Renal pelvis (tissue), 4 donors: Measurements from ENCODE around the gene DOK3. TPM values are rescaled to one million over a fixed set of nuclear protein-coding genes. Genes with fewer than 3 reads are reported as not detected.
A peak's percentile ranks its signal among the peaks of the same experiment; 100 is the strongest.

Experiments
- DNase-seq: peaks from one replicate; pipeline ENCODE4 v3.0.0-alpha.2; 2013
- polyA plus RNA-seq, 3 donors: library from polyadenylated mRNA; unstranded; fragments of 120-200 nt; gene quantifications; one replicate each; pipeline ENCODE4 v1.2.1, GENCODE V29; 2013; ENCODE audit not compliant: insufficient read length in 3 of 3

Gene DOK3
- polyA plus RNA-seq, 3 donors: 6.6 to 7.2 (median 7.1) TPM

DNA sequence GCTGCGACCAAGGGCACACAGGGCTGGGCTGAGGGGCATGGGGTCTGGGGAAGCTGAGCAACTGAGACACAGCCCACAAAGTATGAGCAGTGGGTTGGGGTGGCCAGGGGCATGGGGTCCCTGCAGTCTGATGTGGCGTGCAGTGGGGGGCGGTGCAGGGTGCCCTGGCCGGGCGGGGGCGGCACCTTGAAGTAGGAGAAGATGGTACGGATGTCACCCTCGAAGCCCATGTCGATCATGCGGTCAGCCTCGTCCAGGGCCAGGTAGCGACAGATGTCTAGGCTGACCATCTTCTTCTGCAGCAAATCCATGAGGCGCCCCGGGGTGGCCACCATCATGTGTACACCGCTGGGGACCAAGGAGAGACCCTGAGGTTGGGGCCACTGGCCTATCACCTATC is 3.9 kb upstream of the DOK3 start:
- DNase-seq: no peak

DNA sequence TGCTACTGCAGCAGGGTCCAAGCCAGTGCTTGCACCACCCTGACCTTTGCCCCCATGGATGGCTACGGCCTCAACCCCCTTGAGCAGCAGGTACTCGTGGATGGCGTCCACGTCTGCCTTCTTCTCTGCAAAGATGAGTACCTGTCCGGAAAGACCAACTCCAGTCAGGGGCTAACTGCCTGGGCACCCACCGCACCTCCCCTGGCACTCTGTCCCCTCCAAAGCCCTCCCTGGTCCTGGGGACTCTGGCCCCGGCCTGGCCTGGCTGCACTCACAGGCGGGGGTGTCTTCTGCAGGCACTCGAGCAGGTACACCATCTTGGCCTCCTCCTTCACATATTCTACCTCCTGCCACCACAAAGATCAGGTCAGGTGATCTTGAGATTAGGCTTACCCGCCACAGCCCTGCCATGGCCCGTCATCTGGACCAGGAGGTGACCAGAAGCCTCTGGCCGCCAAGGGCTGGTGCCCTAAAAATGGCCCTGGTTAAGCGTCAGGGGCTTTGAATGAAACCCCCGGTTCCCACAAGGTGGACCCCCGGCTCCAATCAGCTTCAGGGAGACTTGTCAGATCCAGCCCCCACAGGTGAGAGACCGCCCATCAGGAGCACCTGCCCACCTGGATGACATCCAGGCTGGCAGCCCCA is 3.2 kb upstream of the DOK3 start:
- DNase-seq: no peak

DNA sequence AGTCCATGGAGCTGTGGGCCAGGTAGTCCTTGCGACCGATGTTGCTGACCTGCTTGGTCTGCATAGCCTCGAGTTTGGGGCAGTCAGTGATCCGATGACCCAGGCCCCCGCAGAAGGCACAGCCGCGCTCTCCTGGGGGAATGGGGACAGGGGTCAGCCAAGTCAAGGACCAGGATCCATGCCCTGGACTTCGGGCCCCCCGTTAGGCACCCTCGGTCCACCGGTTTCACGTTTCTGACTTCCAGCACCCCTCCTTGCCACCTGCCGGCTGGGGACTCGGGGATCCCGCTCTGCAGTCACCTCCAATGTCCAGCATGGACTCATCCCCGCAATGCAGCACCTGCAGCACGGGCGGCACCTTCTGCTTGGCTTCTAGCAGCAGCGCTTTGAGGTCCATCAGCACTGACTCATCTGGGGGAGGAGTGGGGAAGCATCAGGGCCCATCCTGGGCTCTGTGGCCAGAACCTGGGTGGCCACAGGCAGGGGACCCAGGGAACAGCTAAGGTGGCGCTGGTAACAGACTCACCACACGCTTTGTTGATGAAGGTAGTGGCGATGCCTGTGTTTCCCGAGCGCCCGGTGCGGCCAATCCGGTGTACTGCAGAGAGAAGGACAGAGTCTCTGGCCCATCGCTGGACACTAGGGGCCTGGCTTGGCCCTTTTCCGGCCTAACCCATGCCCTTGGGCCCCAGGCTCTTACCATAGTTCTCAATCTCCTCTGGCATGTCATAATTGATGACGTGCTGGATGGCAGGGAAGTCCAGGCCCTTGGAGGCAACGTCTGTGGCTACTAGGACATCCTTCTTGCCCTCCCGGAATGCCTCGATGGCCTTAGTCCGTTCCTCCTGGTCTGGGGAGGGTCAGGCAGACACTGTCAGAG is 2.4 kb upstream of the DOK3 start:
- DNase-seq: no peak

DNA sequence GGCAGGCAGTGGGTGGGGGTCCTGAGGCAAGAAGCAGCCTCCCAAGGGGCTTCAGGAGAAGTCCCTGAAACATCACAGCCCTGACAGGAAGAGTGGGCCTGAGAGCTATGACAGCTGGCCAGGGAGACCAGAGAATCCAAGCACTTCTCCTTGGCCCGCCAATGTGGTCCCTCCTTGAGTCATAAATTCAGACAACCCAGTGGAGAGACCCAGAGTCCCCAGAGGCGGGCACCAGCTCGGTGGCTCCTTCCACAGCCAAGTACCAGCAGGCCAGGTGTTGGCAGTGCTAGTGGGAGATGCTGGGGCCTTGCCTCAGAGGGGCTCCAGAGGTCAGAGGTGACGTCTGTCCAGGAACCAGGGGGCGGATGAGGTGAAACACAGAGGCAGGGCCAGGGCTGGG is 1.6 kb upstream of the DOK3 start:
- no peak for DNase-seq

DNA sequence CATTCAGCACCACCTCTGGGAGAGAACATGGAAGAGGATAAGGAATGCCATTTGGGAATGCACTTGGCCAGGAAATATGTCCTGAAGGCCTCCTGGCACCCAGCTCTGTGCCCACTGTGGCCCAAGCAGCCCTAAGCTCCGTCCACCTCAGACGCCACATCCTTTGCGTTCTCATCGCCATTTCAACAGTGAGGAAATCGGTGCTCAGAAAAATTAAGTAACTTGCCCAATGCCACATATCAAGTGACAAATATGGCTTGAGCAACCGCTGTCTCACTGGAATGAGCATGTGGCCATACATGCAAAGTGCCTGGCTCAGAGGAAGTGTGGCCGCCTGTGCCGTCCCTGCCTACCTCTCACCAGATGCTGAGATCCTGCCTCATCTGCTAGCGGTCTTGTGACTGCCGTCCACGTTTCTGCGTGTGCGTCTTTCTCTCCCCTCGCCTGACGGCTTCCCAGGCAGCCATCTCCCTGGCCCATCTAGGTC is 984 bp upstream of the DOK3 start:
- DNase-seq: no peak

DNA sequence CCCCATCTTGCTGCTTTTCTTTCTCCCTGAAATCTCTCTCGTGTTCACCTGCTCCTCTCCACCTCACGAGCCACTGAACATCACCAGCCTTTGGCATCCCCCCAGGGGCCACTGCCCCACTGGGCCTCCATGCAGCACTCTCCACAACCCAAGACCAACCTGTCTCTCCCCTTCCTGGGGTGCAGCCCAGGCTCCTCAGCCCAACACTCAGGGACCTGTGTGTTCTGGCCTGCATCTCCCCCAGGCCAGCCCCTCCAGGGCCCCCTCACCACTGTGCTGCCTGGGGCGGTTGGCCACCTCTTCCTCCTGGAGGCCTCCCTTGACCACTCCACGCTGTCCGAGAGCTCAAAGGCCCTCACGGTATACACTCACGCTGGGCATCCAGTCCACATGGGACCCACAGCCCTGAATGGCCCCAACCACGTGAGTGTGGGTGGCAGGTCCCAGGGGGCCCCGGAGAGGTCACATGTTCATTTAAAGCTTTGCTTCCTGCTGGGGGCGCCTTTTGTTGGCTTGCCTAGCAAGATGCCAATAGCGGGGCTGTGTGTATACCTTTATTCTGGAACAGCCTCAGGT is 453 bp upstream of the DOK3 start:
- DNase-seq: no peak

DNA sequence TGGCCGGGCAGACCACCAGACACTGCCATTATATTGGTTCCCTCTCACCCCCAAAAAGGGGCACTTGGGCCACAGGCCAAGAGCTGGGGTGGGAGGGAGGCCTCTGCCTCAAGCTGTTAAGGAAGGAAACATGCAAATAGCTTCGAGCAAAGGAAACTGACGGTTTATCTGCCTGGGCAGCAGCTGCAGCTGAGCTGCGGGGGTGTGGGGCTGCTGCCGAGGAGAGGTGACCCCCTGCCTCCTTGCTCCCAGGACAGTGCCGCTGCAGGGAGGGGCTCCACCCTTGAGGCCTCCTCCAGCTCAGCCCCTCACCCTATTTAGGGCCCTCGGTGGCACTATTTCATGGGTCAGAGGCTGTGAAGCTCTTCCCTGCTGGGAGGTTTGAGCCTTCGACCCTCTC is 789 bp downstream of the DOK3 start:
- no peak for DNase-seq

DNA sequence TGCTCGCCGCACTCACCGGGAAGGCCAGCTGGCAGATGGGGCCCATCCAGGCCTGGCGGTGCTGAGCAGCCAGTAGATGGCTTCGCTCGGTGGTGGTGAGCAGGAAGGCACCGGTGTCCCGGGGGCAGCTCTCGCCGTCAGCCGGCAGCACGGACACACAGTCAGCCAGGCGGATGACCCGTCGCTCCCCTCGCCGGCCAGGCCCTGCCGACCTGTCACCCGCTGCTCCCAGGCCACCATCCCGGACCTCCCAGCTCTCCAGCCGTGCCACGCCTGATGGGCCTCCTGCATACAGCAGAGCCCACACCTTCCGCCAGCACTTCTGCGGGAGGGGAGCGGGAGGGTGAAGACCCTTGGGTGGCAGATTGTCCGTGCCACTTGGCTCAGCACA is 1.4 kb downstream of the DOK3 start:
- DNase-seq: no peak

DNA sequence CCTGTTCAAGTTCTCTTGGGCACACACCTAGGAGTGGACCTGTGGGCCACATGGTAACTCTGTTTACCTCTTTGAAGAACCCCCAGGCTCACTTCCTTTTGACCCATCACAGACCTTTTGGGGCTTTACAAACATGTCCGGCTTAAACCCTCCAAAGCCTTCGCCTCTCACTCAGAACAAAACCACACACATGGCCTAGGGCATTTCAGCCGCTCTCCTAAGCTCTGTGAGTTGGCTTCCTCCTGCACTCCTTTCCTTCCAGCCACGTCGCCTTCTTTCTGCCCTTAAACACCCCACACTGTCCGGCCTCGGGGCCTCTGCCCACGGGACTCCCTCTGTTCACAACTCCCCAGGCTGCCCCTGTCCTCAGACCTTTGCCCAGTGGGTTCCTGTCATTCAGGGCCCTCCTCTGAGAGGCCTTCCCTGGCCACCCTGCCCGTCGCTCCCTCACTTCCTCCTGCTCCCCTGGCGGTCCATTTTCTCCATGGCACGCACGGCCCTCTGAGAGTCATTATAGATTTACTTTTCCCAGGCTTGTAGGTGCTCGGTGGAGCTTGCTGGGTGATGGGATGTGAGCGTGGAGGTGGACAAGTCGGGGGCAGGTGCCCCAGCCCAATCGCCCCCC is 1.9 kb downstream of the DOK3 start:
- DNase-seq: no peak

DNA sequence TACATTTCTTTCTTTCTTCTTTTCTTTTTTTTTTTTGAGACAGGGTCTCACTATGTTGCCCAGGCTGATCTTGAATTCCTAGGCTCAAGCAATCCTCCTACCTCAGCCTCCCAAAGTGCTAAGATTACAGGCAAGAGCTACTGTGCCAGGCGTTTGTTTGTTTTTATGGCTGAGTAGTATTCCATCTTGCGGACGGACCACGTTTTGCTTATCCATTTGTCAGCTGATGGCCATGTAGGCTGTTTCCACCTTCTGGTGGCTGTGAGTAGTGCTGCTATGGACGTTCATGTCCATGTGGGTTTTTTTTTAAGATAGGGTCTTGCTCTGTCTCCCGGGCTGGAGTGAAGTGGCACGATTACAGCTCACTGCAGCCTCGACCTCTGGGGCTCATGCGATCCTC is 2.5 kb downstream of the DOK3 start:
- DNase-seq: no peak

DNA sequence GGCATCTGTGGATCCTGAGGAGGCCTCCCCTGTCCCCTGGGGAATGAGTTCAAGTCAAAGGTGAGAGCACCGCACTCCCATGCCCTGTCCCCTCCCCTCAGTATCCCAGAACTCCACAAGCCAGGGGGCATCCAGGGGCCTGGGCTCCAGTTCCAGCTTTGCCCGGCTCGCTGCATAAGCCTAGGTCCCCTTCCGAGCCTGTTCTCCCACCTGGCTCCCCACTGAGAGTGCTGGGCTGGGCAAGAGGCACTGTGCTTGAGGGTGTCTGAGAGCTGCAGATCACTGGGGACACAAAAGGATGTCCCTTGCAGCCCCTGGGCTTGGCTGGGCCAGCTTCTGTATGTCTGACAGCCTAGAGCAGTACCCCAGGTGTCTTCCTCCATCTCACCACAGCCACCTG is 4.6 kb downstream of the DOK3 start:
- no peak for DNase-seq

DNA sequence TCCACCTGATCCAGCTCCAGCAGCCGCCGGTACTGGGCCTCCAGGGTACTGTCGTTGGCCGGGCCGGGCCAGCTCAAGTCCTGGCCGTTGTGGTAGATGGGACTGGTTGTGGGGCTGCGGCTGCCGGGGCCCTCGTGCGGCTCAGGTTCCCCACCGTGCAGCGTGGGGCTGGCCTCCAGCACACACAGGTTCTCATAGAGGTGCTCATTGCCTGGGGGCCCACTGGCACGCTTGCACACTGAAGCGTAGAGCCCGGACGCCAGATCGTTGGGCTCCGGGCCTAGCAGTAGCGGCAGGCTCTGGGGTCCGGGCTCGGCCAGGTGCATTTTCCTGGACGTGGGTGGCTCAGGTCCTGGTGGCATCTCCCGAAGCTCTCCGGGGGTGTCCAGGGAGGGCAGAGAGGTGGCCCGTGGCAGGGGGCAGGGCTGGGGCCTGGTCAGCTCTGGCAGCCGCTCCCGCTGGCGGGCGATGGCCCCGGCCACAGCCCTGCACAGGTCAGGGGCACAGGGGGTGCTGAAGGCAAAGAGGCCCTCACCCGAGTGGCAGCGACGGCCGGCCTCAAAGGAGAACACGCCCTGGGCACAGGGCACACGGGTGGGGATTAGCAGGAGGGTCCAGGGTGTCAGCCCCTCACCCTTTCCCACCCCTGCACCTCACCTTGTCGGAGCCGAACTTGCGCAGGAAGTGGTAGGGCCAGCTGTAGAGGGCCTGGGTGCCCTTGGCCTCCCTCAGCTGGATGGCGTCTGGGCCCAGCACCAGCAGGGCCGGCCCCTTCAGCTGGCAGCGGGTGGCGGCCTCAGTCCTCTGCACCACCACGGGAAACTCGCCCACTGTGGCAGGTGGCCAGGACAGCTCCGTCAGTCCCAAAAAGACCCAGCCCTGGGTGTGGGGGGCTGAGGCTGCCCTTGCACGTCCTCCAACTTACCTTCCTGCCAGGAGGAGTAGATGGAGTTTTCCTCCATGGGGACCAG is 5.3 kb downstream of the DOK3 start:
- no peak for DNase-seq

DNA sequence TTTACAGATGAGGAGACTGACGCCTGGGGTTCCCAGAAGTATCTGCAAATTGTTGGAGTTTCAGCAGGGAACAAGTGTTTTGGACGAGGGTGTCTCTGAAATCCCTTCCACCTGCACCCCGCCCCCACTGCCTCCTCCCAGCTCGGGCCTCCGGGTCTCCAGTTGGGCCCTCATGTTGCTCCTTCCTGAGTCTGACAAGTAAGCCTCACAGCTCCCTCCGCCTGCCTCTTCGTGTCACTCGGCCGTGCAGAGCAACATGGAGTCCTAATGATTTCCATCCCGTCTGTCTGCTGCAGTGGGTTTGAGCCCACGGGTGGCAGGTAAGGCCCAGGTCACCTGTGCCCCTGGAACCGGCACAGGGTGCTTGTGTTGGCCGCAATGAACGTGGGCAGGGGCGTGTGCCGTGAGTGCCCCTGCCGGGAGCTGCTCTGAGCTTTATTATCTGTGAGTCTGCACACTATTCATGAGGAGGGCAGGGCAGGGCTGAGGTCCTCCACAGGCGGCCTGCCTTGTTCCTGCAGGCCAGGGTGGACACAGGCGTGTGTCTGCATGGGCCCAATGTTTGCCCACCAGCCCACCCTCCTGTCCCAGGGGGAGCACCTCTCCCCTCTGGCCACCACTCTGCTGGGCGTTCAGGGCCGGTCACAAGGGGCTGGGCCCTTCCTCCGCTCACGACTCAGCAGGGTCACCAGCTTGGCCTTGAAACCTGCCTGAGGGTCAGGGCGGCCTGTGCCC is 6.1 kb downstream of the DOK3 start:
- no peak for DNase-seq

DNA sequence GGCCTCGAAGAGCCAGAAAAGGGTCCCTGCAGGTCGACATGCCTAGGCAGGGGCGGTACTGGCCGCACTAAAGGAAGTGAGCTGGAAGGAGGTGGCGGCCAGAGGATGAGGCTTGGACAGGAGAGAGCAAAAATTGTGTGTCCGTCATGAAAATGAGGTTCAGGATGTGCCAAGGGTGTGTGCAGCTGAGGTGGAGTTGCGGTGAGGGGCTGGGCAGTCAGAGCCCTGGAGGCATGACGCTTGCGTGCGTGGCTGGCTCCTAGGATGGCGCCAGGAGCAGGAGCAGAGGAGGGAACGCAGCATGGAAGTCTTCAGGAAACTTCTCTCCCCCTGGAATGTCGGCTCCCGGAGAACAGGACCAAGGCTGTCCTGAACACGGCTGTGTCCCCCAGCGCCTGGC is 6.7 kb downstream of the DOK3 start:
- no peak for DNase-seq

DNA sequence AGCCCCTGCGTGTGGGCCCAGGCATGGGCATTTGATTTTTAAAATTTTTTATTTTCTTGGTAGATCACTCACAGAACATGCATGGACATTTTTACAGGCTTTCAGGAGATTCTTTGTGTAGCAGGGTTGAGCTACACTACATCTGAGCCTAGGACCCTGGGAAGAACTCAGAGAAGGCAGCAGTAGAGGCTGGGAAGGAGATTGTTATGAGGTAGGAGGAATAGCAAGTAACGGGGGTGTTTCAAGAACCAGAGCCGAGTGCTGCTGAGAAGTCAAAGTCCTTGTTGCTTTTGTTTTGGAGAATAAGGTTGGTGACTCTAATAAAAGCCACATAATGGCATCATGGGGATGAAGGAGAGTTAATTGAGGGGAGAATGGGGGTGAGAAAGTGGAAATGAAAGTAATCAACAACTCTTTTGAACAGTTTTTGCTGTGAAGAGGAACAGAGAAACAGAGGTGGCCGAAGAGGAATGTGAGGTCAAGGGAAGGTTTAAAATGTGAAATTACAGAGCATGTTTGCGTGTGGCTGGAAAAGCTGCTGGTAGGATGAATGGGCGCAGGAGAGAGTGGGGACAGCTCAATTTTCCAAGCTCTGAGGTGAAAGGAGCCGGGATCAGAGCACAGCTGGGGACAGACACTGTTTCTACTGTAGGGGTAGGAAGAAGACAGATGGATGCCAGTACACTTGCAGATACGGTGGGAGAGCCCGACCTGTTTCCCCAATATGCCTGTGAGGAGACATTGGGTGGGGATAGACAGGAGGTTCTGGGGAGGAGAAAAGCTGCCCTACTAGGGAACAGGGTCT is 7.5 kb downstream of the DOK3 start:
- DNase-seq: no peak

DNA sequence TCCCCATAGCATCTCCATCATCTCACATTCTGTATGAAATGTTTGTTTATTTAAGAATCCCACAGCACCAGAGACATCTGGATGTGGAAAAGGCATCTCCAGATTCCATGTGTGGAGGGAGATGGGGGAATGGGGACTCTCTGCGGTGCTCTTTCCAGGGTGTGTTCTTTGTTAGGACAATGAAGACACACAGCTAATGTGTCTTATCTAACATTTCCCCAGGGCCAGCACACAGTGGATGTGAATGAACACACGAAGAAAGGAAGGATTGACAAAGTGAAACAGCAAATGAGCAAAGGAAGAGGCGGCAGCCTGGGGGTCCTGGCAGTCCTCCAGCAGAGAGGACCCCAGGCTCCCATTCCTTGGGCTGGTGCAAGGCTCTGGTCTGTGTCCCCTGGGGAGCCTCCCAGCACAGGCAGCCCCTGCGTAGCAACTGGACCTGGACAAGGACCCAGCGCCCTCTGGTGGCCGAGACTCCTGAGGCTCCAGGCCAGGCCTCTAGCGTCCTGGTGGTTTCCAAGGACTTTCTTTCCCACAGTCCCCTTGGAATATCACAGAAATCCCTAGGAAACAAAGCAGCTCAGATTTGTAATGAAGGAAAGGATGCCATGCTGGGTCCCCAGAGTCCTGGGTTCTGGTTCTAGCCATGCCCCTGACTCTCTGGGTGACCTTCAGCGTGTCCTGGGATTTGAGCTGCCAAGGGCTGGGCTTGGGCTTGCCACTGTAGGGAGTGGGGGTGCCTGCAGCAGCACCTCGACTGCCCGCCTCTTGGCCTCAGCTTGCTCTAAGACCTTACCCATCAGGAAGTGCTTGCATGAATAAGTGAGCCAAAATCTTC is 8.7 kb downstream of the DOK3 start:
- peak; percentile 83 for DNase-seq

DNA sequence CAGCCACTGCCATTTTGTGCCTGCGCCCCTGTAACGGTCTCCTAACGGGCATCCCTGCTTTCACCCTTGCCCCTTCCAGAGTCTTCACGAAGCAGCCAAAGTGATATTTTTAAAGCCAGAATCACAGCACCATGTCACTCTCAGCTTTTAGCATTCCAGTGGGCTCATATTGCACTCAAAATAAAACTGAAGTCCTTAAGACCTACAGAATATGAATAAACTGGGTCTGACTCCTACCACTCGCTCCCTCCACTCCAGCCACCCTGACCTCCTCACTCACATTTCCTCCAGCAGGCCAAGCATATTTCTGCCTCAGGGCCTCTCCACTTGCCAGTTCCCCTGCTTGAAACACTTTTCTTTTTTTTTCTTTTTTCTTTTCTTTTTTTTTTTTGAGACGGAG is 9.8 kb downstream of the DOK3 start:
- DNase-seq: no peak

DNA sequence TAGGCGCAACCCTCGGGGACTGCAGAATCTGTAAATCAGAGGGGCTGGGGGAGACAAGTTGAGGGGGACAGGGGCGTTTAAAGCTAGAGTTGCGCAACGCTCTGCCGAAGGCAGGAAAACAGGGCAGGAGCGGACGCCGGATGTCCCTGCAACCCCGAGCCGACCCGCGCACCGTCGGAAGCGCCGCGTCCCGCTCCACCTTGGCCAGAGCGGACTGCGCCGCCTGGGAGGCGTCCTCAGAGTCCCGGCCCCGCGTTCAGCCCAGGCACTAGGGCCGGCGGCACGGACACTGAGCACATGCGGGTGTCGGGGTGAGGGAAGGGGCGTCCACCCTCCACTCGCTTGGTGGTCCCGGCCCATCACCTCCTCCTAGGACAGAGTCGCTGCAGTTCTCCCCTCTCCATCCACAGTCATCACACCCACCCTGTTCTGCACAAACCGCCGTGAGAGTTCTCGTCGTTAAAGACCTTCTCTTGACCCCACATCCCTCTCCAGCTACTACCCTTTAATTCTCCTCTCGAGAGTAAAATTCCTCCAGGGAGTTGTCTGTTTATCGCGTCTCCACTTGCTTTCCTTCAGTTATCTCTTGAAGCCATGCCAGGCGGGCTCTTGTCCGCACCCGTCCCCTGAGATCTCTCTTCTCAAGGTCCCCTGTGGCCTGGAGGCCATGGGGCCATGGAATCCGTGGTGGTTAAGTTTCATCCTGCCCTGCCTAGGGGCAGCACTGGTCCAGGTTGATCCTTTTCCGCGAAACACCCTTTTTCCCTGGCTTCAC is 11.4 kb downstream of the DOK3 start:
- peak; percentile 33 for DNase-seq
